Jurkat, Clone E6-1 (cell line): Measurements from ENCODE around the gene COLQ.

ENCODE experiments used
- DNase-seq: peaks from one replicate; pipeline ENCODE4 v3.0.0-alpha.2; 2011; ENCODE audit warnings: low read depth, low spot score
- H3K4me3 ChIP-seq: 2 replicates; pipeline ENCODE4 v1.5.1; 2011; ENCODE audit warnings: mild to moderate bottlenecking, low read length, control low read depth, moderate library complexity

Gene COLQ

DNA sequence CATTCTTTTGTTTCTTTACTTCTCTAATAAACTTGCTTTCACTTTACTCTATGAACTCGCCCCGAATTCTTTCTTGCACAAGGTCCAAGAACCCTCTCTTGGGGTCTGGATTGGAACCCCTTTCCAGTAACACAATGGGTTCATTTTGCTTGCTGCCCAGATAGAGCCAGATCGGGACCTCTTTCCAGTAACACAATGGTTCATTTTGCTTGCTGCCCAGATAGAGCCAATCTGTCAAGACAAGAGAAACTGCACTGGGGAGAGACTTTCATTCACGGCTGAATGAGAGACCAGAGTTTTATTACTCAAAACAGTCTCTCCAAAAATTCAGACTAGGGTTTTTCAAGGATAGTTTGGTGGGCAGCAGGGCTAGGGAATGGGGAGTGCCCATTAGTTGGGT is 119.6 kb downstream of the COLQ start:
- DNase-seq, result no peak
- no peak overlapping the region for H3K4me3 ChIP-seq
